Sigmoid colon (tissue), 7 donors: ENCODE data around the gene PAPLN. TPM values are rescaled to one million over a fixed set of nuclear protein-coding genes. Genes with fewer than 3 reads are reported as not detected.

Source experiments
- DNase-seq: peaks from one replicate; pipeline ENCODE4 v3.0.0-alpha.2; 2019
- H3K27ac ChIP-seq, 4 donors: fragments of 200-600 bp; sonication (generic); one replicate each; pipeline ENCODE4 v1.5.1; 2016 to 2019; ENCODE audit warnings: mild to moderate bottlenecking in 1 of 4
- H3K27me3 ChIP-seq, 3 donors: fragments of 200-600 bp; sonication (generic); one replicate each; pipeline ENCODE4 v1.5.1; 2019; ENCODE audit warnings: mild to moderate bottlenecking in 1 of 3
- H3K36me3 ChIP-seq, 4 donors: fragments of 200-600 bp; sonication (generic); one replicate each; pipeline ENCODE4 v1.5.1; 2016 to 2019
- H3K4me1 ChIP-seq, 4 donors: fragments of 200-600 bp; sonication (generic); one replicate each; pipeline ENCODE4 v1.5.1; 2017 to 2019
- H3K4me3 ChIP-seq, 4 donors: fragments of 200-600 bp; sonication (generic); one replicate each; pipeline ENCODE4 v1.5.1; 2017 to 2019; ENCODE audit warnings: mild to moderate bottlenecking in 2 of 4, moderate library complexity in 1 of 4
- H3K9me3 ChIP-seq, 4 donors: fragments of 200-600 bp in 3 of 4; sonication (generic) in 3 of 4; one replicate each; pipeline versions ENCODE4 v1.5.1 to v1.6.1; 2013 to 2019
- EP300 ChIP-seq, 4 donors: sonication (generic); formaldehyde crosslinking; IDR thresholded peaks; one replicate each; pipeline ENCODE4 v1.6.1; 2017; ENCODE audit warnings: antibody characterized with exemption in 4 of 4
- POLR2A ChIP-seq, 2 donors: fragments of 450-650 bp; IDR thresholded peaks; one replicate each; pipeline ENCODE4 v1.6.1; 2016; ENCODE audit warnings: antibody characterized with exemption in 2 of 2, mild to moderate bottlenecking in 2 of 2, moderate library complexity in 2 of 2
- POLR2AphosphoS5 ChIP-seq, 4 donors: sonication (generic); formaldehyde crosslinking; IDR thresholded peaks; one replicate each; pipeline ENCODE4 v1.6.1; 2017; ENCODE audit warnings: antibody characterized with exemption in 4 of 4
- WGBS, 2 donors: extraction: QIAGEN DNeasy Blood & Tissue Kit; methylation state at CpG; one replicate each; pipeline ENCODE4 v1.1.7; 2013; 5-methylcytosine and 5-hydroxymethylcytosine counted together
- intact Hi-C: fragments of 100-400 bp; cut with DNase I; formaldehyde crosslinking; loops from one replicate; pipeline ENCODE4 v1.15.1; 2023
- polyA plus RNA-seq, 3 donors: library from polyadenylated mRNA; stranded (reverse); fragments of 200-250 nt; gene quantifications; one replicate each; pipeline ENCODE4 v1.2.3, GENCODE V29; 2013
- total RNA-seq, 4 donors: library from RNA; depleted of rRNA; stranded (reverse); fragments of >200 nt; gene quantifications; one replicate each; pipeline ENCODE4 v1.1.0, GENCODE V29; 2016
- TF ChIP-seq, protein P1 (sequence below), 4 experiments: fragments of 450-650 bp in 3 of 4; fragments of 200-600 bp in 1 of 4; IDR thresholded peaks; one replicate each; pipeline ENCODE4 v1.5.1; 2016 to 2019; ENCODE audit warnings: antibody characterized with exemption in 4 of 4, mild to moderate bottlenecking in 3 of 4, moderate library complexity in 2 of 4
- donor health status: healthy with polysubstance abuse.
- donor health status: Bipolar disorder and iron deficiency.
- donor health status: healthy.

The PAPLN gene
- total and polyA plus RNA-seq, 7 donors: 0.46 to 52.1 (median 13.6) TPM

DNA sequence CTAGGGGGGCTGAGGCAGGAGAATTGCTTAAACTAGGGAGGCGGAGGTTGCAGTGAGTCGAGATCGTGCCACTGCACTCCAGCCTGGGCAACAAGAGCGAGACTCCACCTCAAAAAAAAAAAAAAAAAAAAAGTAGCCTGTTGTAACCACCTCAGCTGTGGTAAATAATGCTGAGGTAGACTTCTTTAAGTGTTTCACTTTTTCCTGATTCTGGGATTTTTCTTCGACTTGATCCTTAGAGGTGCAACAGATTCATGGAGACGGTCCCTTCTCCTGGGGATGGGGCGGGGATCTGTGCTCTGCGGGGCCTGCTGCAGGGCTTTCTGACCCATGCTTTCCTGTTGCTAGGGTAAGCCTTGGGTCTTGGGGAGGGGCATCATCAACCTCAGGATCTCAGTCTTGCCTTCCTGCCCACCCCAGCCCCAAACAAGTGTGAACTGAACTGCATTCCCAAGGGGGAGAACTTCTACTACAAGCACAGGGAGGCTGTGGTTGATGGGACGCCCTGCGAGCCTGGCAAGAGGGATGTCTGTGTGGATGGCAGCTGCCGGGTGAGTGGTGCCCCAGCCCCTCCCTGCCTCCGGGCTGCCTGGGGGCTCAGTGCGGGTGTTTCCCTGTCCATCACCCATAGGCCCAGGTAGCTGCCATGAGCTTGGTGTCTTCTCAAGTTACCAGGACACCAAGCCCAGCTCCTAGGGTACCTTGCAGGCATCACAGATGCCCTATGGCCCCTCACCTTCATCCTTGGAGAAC, 12.4 kb downstream of the PAPLN start:
- H3K4me1 ChIP-seq: peaks cover 0 to 11% (median 4%) of the 10 kb centered on the region in 4 donors
- H3K36me3 ChIP-seq: peaks cover 0 to 40% (median 0%) of the 10 kb centered on the region in 4 donors
- WGBS, 2 donors: 76 to 89% methylated on average over 13 of the region's 13 CpGs
- DNase-seq: no peak
- no peak overlapping the region for H3K4me3 ChIP-seq
- TF ChIP-seq POLR2AphosphoS5 (IDR thresholded peaks at IDR 0.05): no peak
- no peak for TF ChIP-seq POLR2A (IDR thresholded peaks at IDR 0.05)
- TF ChIP-seq, protein P1, sequence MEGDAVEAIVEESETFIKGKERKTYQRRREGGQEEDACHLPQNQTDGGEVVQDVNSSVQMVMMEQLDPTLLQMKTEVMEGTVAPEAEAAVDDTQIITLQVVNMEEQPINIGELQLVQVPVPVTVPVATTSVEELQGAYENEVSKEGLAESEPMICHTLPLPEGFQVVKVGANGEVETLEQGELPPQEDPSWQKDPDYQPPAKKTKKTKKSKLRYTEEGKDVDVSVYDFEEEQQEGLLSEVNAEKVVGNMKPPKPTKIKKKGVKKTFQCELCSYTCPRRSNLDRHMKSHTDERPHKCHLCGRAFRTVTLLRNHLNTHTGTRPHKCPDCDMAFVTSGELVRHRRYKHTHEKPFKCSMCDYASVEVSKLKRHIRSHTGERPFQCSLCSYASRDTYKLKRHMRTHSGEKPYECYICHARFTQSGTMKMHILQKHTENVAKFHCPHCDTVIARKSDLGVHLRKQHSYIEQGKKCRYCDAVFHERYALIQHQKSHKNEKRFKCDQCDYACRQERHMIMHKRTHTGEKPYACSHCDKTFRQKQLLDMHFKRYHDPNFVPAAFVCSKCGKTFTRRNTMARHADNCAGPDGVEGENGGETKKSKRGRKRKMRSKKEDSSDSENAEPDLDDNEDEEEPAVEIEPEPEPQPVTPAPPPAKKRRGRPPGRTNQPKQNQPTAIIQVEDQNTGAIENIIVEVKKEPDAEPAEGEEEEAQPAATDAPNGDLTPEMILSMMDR (IDR thresholded peaks at IDR 0.05): no peak
- no peak for TF ChIP-seq EP300 (IDR thresholded peaks at IDR 0.05)
- peaks cover 0 to 12% (median 7%) of the 10 kb centered on the region in 3 donors for H3K27me3 ChIP-seq
- H3K27ac ChIP-seq: no peak overlapping the region
- intact Hi-C loops: no loop called here
- H3K9me3 ChIP-seq: no peaks in the 10 kb centered on the region

DNA sequence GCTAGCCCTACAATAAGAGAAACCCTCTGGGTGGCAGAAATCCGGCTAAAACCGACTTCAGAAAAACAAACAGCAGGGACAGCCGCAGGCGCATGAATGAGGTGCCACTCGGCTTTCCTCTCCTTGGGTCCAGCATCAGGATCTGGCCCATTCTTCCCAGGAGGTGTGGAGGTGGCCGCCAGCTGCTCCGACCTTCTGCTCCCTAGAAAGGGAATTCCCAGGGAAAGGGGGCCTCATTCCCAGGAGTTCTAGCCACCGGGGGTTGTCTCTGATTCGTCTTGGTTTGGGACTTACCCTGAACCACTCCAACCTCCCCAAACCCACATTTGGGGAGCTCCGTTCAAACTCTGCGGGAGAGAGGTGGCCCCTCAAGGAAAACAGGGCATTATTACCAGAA, 13.0 kb downstream of the PAPLN start:
- H3K9me3 ChIP-seq: no peaks in the 10 kb centered on the region
- no peak overlapping the region for H3K4me3 ChIP-seq
- DNase-seq: no peak
- 91 to 94% methylated on average over 11 of the region's 11 CpGs for WGBS, 2 donors
- H3K4me1 ChIP-seq: peaks cover 0 to 10% (median 4%) of the 10 kb centered on the region in 4 donors
- intact Hi-C loops: no loop called here
- no peak overlapping the region for H3K27ac ChIP-seq
- H3K36me3 ChIP-seq: peaks cover 0 to 43% (median 0%) of the 10 kb centered on the region in 4 donors
- no peak for TF ChIP-seq POLR2AphosphoS5 (IDR thresholded peaks at IDR 0.05)
- no peak for TF ChIP-seq POLR2A (IDR thresholded peaks at IDR 0.05)
- TF ChIP-seq, protein P1 (IDR thresholded peaks at IDR 0.05): no peak
- TF ChIP-seq EP300 (IDR thresholded peaks at IDR 0.05): no peak
- H3K27me3 ChIP-seq: peaks cover 0 to 11% (median 6%) of the 10 kb centered on the region in 3 donors

DNA sequence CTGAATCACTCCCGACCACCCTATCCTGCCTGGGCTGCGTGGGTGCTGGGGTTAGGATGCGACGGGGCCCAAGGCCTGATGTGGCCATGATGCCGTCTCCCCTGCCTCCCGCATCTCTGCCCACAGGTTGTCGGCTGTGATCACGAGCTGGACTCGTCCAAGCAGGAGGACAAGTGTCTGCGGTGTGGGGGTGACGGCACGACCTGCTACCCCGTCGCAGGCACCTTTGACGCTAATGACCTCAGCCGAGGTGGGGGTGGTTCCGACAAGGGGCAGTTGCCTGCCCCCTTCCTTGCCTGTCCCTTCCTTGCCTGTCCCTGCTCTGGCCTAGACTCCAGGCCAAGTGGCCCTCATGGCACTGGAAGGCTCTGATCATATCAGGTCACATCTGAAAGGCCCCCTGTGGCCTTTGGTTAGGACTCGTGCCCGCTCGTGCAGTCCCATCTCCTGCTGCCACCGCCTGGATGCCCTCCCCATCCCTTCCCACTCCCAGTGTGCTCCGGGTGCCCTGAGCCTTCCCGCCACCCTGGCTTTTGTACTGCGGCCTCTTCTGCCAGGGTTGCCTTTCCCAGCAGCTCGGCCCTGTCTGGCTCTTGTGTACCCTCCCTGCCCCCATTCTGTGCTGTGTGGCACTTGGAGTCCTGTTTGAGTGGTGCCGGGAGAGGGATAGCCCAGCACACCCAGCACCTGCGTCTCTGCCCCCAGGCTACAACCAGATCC, 13.6 kb downstream of the PAPLN start:
- H3K9me3 ChIP-seq: no peaks in the 10 kb centered on the region
- H3K27ac ChIP-seq: no peak overlapping the region
- no peak for DNase-seq
- no peak overlapping the region for H3K4me3 ChIP-seq
- H3K36me3 ChIP-seq: peaks cover 0 to 43% (median 0%) of the 10 kb centered on the region in 4 donors
- H3K27me3 ChIP-seq: peaks cover 0 to 5% (median 0%) of the 10 kb centered on the region in 3 donors
- TF ChIP-seq EP300 (IDR thresholded peaks at IDR 0.05) (no peak), POLR2AphosphoS5 (IDR thresholded peaks at IDR 0.05) (no peak), POLR2A (IDR thresholded peaks at IDR 0.05) (no peak)
- TF ChIP-seq, protein P1 (IDR thresholded peaks at IDR 0.05): no peak
- WGBS, 2 donors: 93 to 94% methylated on average over 27 of the region's 27 CpGs
- peaks cover 0 to 3% (median 1%) of the 10 kb centered on the region in 4 donors for H3K4me1 ChIP-seq
- intact Hi-C loops: no loop called here

DNA sequence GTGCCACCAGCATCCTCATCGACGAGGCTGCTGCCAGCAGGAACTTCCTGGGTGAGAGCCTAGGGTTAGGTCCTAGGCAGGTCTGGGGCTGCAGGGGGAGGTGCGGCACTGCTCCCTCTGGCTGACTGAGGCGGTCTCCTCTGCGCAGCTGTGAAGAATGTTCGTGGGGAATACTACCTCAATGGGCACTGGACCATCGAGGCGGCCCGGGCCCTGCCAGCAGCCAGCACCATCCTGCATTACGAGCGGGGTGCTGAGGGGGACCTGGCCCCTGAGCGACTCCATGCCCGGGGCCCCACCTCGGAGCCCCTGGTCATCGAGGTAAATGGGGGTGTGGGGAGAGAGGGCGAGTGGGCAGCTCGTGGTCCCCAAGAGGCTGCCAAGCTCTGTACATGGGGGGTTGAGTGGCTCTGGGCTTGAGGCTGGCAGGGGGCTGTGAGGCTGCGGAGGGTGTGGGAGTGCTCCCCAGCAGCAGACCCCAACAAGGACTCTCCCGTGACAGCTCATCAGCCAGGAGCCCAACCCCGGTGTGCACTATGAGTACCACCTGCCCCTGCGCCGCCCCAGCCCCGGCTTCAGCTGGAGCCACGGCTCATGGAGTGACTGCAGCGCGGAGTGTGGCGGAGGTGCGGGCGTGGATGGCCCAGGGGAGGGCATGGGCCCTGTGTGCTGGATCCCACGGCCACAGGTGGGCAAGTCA, 14.4 kb downstream of the PAPLN start:
- Histone ChIP-seq H3K27ac (no peak overlapping the region), H3K4me1 (no peaks in the 10 kb centered on the region), H3K4me3 (no peak overlapping the region), H3K9me3 (no peaks in the 10 kb centered on the region), H3K27me3 (peaks cover 0 to under 1% (median 0%) of the 10 kb centered on the region in 3 donors), H3K36me3 (peaks cover 0 to 43% (median 0%) of the 10 kb centered on the region in 4 donors)
- TF ChIP-seq POLR2A (IDR thresholded peaks at IDR 0.05) (no peak), POLR2AphosphoS5 (IDR thresholded peaks at IDR 0.05) (no peak), EP300 (IDR thresholded peaks at IDR 0.05) (no peak)
- TF ChIP-seq, protein P1 (IDR thresholded peaks at IDR 0.05): no peak
- WGBS, 2 donors: 92 to 94% methylated on average over 30 of the region's 30 CpGs
- DNase-seq: no peak
- intact Hi-C loops: no loop called here
